NCI-H82 (cell line): ENCODE data around the gene SPAST.
"Not testable (repeated sequence)": the region's sequence is repeated elsewhere in the genome, so short reads cannot be mapped to it uniquely, and the experiment has no call there.

Source experiments
- DNase-seq: peaks from one replicate; lab custom pipeline; 2025; lab: John Stamatoyannopoulos, UW

SPAST gene

GRCh38 chr2:32063310-32064020 lies at the start of gene SPAST:
TSS of gene SPAST (plus strand) at chr2:32063556. CDS start at chr2:32063832, 276 bp downstream.
- DNase-seq: peak; percentile 99

GRCh38 chr2:32018789-32019482 lies 44.4 kb upstream of the SPAST start:
- not testable (repeated sequence) for DNase-seq

GRCh38 chr2:32034198-32034887 lies 29.0 kb upstream of the SPAST start:
- DNase-seq: not testable (repeated sequence)

GRCh38 chr2:32039447-32040219 lies 23.7 kb upstream of the SPAST start, which contains the start of gene DPY30:
TSS of gene DPY30 (minus strand) at chr2:32039805. CDS start at chr2:32039456, 349 bp downstream.
- peak; percentile 96 for DNase-seq

- DNase-seq: no peak
These were observed 19.8 kb upstream of the SPAST start for GRCh38 chr2:32043561-32043960.

GRCh38 chr2:32051836-32052439 lies 11.4 kb upstream of the SPAST start:
- no peak for DNase-seq

GRCh38 chr2:32054583-32054982 lies 8.8 kb upstream of the SPAST start:
- not testable (repeated sequence) for DNase-seq

GRCh38 chr2:32058130-32058529 lies 5.2 kb upstream of the SPAST start:
- no peak for DNase-seq

GRCh38 chr2:32060266-32060665 lies 3.1 kb upstream of the SPAST start:
- no peak for DNase-seq

- no peak for DNase-seq
These were observed 1.9 kb upstream of the SPAST start for GRCh38 chr2:32061430-32061829.

- peak; percentile 38 for DNase-seq
These were observed 1.1 kb upstream of the SPAST start for GRCh38 chr2:32061973-32062861.

- peak; percentile 53 for DNase-seq
These were observed 755 bp downstream of the SPAST start for GRCh38 chr2:32064021-32064601.

- no peak for DNase-seq
These were observed 1.4 kb downstream of the SPAST start for GRCh38 chr2:32064713-32065112.

GRCh38 chr2:32067549-32067948 lies 4.2 kb downstream of the SPAST start:
- no peak for DNase-seq

GRCh38 chr2:32074134-32074506 lies 10.8 kb downstream of the SPAST start:
- no peak for DNase-seq

- no peak for DNase-seq
These were observed 32.3 kb downstream of the SPAST start for GRCh38 chr2:32095671-32096070.

- DNase-seq: no peak
These were observed 44.8 kb downstream of the SPAST start for GRCh38 chr2:32108111-32108510.

- no peak for DNase-seq
These were observed 54.7 kb downstream of the SPAST start for GRCh38 chr2:32118055-32118454.

GRCh38 chr2:32119161-32119560 lies 55.8 kb downstream of the SPAST start:
- no peak for DNase-seq

- DNase-seq: no peak
These were observed 61.3 kb downstream of the SPAST start for GRCh38 chr2:32124660-32125059.
